GM12878 (cell line): ENCODE results near the gene PASK. TPM values are rescaled to one million over a fixed set of nuclear protein-coding genes. Genes with fewer than 3 reads are reported as not detected.

Experiments
- ATAC-seq: fragments of 200-7000 bp; cut with Tn5 transposase; 3 replicates; pipeline ENCODE4 v1.9.1; 2020; ENCODE audit warnings: mild to moderate bottlenecking, moderate library complexity
- BruUV-seq: library from RNA; stranded (reverse); fragments of 400-500 nt; replicated peaks from 2 replicates; lab custom pipeline; 2021; lab: Mats Ljungman, UMichigan
- CTCF ChIA-PET: fragments of 300-600 bp; sonication (Branson Sonifier 250); formaldehyde crosslinking; extraction: SDS; loops from one replicate; lab custom pipeline; 2021; ENCODE audit warnings: inconsistent platforms; lab: Yijun Ruan, JAX
- POLR2A ChIA-PET: fragments of 350-600 bp; formaldehyde crosslinking; extraction: SDS; loops from one replicate; lab custom pipeline; 2021; ENCODE audit warnings: inconsistent platforms; lab: Charles Lee
- RAD21 ChIA-PET: fragments of 300-600 bp; sonication (Branson Sonifier 250); formaldehyde crosslinking; loops from one replicate; lab custom pipeline; 2023; ENCODE audit warnings: antibody characterized with exemption; ENCODE audit not compliant: unreplicated experiment; lab: Charles Lee
- SMC1A ChIA-PET: fragments of 300-600 bp; sonication (Branson Sonifier 250); formaldehyde crosslinking; loops from one replicate; lab custom pipeline; 2023; ENCODE audit not compliant: unreplicated experiment, uncharacterized antibody; lab: Charles Lee
- DNase-seq: peaks from one replicate; pipeline ENCODE4 v3.0.0-alpha.2; 2011; ENCODE audit warnings: low read depth, low spot score
- FAIRE-seq: peaks from 3 replicates; lab custom pipeline; 2011; peaks lifted over from hg19 to GRCh38; lab: Jason Lieb, UNC
- H2AFZ ChIP-seq: 2 replicates; pipeline ENCODE4 v1.6.0; 2011; ENCODE audit warnings: low read depth, low read length, control low read depth; ENCODE audit not compliant: control insufficient read depth
- H3K27ac ChIP-seq: 2 replicates; pipeline ENCODE4 v1.5.1; 2011; ENCODE audit warnings: control low read depth; ENCODE audit not compliant: control insufficient read depth, insufficient read depth
- H3K27me3 ChIP-seq, 2 experiments: replicated peaks in 1 of 2; 2 replicates each; pipeline versions ENCODE4 v1.6.0 to v1.6.1; 2011; ENCODE audit warnings: low read length in 1 of 2; ENCODE audit not compliant: control insufficient read depth in 2 of 2, insufficient read depth in 2 of 2
- H3K36me3 ChIP-seq, 2 experiments: 2 replicates each; pipeline ENCODE4 v1.5.1; 2011; ENCODE audit warnings: low read length in 1 of 2; ENCODE audit not compliant: control insufficient read depth in 2 of 2, insufficient read depth in 2 of 2
- H3K4me1 ChIP-seq: 2 replicates; pipeline ENCODE4 v1.6.1; 2011; ENCODE audit warnings: mild to moderate bottlenecking, low read length, moderate library complexity, mixed read lengths; ENCODE audit not compliant: control insufficient read depth, insufficient read depth
- H3K4me2 ChIP-seq: 2 replicates; pipeline ENCODE4 v1.6.0; 2011; ENCODE audit warnings: control low read depth; ENCODE audit not compliant: control insufficient read depth, insufficient read depth
- H3K4me3 ChIP-seq: fragments of 200-600 bp; sonication (generic); 2 replicates; pipeline ENCODE4 v1.5.1; 2016
- H3K79me2 ChIP-seq: 2 replicates; pipeline ENCODE4 v1.6.0; 2011; ENCODE audit warnings: low read length; ENCODE audit not compliant: control insufficient read depth, insufficient read depth
- H3K9ac ChIP-seq: 2 replicates; pipeline ENCODE4 v1.8.0; 2011; ENCODE audit warnings: low read length, control low read depth, mixed read lengths; ENCODE audit not compliant: control insufficient read depth, insufficient read depth
- H3K9me3 ChIP-seq: replicated peaks from 3 replicates; pipeline ENCODE4 v1.5.1; 2011; ENCODE audit warnings: mild to moderate bottlenecking, low read length; ENCODE audit not compliant: control insufficient read depth, insufficient read depth
- H4K20me1 ChIP-seq: 2 replicates; pipeline ENCODE4 v1.6.0; 2011; ENCODE audit not compliant: control insufficient read depth, insufficient read depth
- JUNB ChIP-seq: IDR thresholded peaks from 2 replicates; pipeline ENCODE4 v1.6.1; 2016; ENCODE audit warnings: antibody characterized with exemption, mild to moderate bottlenecking
- WGBS: methylation state at CpG from one replicate; pipeline ENCODE4 v1.1.6; 2016; ENCODE audit warnings: low lambda C conversion rate; ENCODE audit not compliant: insufficient replicate concordance, insufficient coverage; ENCODE audit errors: missing lambda C conversion rate; 5-methylcytosine and 5-hydroxymethylcytosine counted together
- in situ Hi-C: fragments of 300-500 bp; cut with MboI; formaldehyde crosslinking; loops from 9 replicates; pipeline ENCODE4 v1.14.3; 2018; ENCODE audit warnings: mixed read lengths
- intact Hi-C: fragments of 100-400 bp; cut with micrococcal nuclease; formaldehyde crosslinking; loops from one replicate; pipeline ENCODE4 v1.14.2; 2022; ENCODE audit not compliant: unreplicated experiment
- polyA plus RNA-seq, 11 experiments: library from polyadenylated mRNA; depleted of rRNA in 4 of 11; unstranded in 6 of 11; stranded (reverse) in 5 of 11; fragments of >200 nt; fragmentation: Nextera tagmentation in 4 of 11; fragmentation: Illumina TruSeq in 1 of 11; extraction: Ambion mirVana in 4 of 11; extraction: Trizol in 1 of 11; gene quantifications; 1 replicate in 1 of 11; 2 replicates in 10 of 11; pipeline versions ENCODE4 v1.2.1 to v1.2.3, GENCODE V29; 2011 to 2016; ENCODE audit warnings: inconsistent platforms in 2 of 11, missing spikeins in 2 of 11, low read depth in 1 of 11
- total RNA-seq, 4 experiments: library from RNA; depleted of rRNA in 3 of 4; stranded (reverse); fragments of >200 nt in 3 of 4; fragmentation: Illumina TruSeq in 1 of 4; extraction: Trizol in 1 of 4; gene quantifications; 2 replicates each; pipeline versions ENCODE4 v1.2.1 to v1.2.3, GENCODE V29; 2013 to 2021
- TF ChIP-seq, protein P1 (sequence below): IDR thresholded peaks from 2 replicates; pipeline ENCODE4 v1.6.1; 2012; ENCODE audit warnings: mild to moderate bottlenecking, low read depth, low read length
- TF ChIP-seq, protein P2 (sequence below): IDR thresholded peaks from 2 replicates; pipeline ENCODE4 v1.6.1; 2011; ENCODE audit warnings: borderline replicate concordance, low read depth, mild to moderate bottlenecking, moderate library complexity, low read length; ENCODE audit not compliant: insufficient read depth, poor library complexity, severe bottlenecking
- TF ChIP-seq, protein P3 (sequence below): fragments of 450-650 bp; IDR thresholded peaks from 2 replicates; pipeline ENCODE4 v1.6.1; 2016; ENCODE audit warnings: mild to moderate bottlenecking
- TF ChIP-seq, protein P4 (sequence below): IDR thresholded peaks from 2 replicates; pipeline ENCODE4 v1.6.1; 2012; ENCODE audit warnings: low read depth, low read length, improper control_type of control experiment

The PASK gene
- total and polyA plus RNA-seq, 10 of the 15 experiments (the other 5 are each of a cell fraction or from before 2014, with no cell fraction given) = 9.6 to 62.2 (median 28.5) TPM

DNA sequence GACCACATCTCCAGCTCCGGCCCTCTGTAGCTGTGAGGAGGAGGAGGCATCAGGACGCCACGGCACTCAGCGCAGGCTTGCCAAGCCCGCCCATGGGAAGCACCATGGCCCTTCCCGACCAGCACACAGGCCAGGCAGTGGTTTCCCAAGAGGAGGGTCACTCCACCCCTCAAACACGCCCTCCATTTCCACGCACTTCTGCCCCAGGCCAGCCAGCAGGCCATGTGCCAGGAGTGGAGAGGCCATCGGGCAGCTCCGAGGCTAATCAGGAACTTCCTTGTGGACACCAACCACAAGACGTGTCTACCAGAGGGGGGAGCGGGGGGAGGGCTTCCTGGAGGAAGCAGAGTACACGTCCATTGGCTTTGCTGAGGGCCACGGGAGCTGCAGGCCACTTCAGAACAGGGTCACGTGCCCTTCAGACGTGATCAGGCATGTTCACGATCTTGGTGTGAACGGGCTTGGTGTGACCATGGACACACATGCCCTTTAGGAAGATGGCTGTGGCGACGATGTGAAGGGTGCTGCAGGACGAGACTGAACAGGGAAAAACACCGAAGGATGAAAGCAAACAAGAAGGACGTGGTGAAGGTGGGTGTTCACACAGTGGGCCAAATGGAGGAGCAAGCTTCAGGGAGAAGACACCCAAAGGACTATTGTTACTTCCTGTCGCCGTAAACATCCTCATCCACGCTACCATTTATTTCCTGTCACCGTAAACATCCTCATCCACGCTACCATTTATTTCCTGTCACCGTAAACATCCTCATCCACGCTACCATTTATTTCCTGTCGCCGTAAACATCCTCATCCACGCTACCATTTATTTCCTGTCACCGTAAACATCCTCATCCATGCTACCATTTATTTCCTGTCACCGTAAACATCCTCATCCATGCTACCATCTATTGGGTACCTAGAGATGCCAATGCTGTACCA, 40.7 kb downstream of the PASK start:
- WGBS = 51% methylated on average over 32 of the region's 35 CpGs
- ChIA-PET POLR2A (interaction anchor here (5.2 kb wide), 1 partner anchor 8 kb away, joined by 54 read pairs; the partner anchor contains the start of gene MTERF4), RAD21 (interaction anchor here (0.8 kb wide), 1 partner anchor 20 kb away, joined by 3 read pairs; no protein-coding TSS in a partner anchor), CTCF (interaction anchor here (1.9 kb wide), 1 partner anchor 30 kb away, joined by 5 read pairs; no protein-coding TSS in a partner anchor), SMC1A (interaction anchor here (0.6 to 1.3 kb wide), 4 partner anchors 11 to 37 kb away, joined by 3 to 5 read pairs (median 4); no protein-coding TSS in a partner anchor)
- no peak for DNase-seq
- intact Hi-C loops (no loop called here), in situ Hi-C loops (no loop called here)
- Histone ChIP-seq H2AFZ (peak overlapping the region; percentile 18; the same call in 1 of the 2 replicates), H3K4me3 (no peak overlapping the region), H3K79me2 (peaks cover 32% of the 10 kb centered on the region), H3K9me3 (no peaks in the 10 kb centered on the region), H3K4me2 (peak overlapping the region; percentile 66), H3K27me3 (no peaks in the 10 kb centered on the region), H3K4me1 (peaks cover 36% of the 10 kb centered on the region), H4K20me1 (no peaks in the 10 kb centered on the region), H3K27ac (peak overlapping the region; percentile 46; the same call in 1 of the 2 replicates), H3K36me3 (peaks cover 4 to 12% of the 10 kb centered on the region in 2 experiments; a peak in 3 of 4 replicates), H3K9ac (no peak overlapping the region)
- no peak for ATAC-seq
- no TSS peak for BruUV-seq
- TF ChIP-seq, protein P1, sequence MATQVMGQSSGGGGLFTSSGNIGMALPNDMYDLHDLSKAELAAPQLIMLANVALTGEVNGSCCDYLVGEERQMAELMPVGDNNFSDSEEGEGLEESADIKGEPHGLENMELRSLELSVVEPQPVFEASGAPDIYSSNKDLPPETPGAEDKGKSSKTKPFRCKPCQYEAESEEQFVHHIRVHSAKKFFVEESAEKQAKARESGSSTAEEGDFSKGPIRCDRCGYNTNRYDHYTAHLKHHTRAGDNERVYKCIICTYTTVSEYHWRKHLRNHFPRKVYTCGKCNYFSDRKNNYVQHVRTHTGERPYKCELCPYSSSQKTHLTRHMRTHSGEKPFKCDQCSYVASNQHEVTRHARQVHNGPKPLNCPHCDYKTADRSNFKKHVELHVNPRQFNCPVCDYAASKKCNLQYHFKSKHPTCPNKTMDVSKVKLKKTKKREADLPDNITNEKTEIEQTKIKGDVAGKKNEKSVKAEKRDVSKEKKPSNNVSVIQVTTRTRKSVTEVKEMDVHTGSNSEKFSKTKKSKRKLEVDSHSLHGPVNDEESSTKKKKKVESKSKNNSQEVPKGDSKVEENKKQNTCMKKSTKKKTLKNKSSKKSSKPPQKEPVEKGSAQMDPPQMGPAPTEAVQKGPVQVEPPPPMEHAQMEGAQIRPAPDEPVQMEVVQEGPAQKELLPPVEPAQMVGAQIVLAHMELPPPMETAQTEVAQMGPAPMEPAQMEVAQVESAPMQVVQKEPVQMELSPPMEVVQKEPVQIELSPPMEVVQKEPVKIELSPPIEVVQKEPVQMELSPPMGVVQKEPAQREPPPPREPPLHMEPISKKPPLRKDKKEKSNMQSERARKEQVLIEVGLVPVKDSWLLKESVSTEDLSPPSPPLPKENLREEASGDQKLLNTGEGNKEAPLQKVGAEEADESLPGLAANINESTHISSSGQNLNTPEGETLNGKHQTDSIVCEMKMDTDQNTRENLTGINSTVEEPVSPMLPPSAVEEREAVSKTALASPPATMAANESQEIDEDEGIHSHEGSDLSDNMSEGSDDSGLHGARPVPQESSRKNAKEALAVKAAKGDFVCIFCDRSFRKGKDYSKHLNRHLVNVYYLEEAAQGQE = no peak
- TF ChIP-seq, protein P2, sequence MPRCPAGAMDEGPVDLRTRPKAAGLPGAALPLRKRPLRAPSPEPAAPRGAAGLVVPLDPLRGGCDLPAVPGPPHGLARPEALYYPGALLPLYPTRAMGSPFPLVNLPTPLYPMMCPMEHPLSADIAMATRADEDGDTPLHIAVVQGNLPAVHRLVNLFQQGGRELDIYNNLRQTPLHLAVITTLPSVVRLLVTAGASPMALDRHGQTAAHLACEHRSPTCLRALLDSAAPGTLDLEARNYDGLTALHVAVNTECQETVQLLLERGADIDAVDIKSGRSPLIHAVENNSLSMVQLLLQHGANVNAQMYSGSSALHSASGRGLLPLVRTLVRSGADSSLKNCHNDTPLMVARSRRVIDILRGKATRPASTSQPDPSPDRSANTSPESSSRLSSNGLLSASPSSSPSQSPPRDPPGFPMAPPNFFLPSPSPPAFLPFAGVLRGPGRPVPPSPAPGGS = no peak
- TF ChIP-seq, protein P3, sequence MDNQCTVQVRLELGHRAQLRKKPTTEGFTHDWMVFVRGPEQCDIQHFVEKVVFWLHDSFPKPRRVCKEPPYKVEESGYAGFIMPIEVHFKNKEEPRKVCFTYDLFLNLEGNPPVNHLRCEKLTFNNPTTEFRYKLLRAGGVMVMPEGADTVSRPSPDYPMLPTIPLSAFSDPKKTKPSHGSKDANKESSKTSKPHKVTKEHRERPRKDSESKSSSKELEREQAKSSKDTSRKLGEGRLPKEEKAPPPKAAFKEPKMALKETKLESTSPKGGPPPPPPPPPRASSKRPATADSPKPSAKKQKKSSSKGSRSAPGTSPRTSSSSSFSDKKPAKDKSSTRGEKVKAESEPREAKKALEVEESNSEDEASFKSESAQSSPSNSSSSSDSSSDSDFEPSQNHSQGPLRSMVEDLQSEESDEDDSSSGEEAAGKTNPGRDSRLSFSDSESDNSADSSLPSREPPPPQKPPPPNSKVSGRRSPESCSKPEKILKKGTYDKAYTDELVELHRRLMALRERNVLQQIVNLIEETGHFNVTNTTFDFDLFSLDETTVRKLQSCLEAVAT = peak; percentile 67; the same call in 1 of the 2 replicates
- TF ChIP-seq, protein P4, sequence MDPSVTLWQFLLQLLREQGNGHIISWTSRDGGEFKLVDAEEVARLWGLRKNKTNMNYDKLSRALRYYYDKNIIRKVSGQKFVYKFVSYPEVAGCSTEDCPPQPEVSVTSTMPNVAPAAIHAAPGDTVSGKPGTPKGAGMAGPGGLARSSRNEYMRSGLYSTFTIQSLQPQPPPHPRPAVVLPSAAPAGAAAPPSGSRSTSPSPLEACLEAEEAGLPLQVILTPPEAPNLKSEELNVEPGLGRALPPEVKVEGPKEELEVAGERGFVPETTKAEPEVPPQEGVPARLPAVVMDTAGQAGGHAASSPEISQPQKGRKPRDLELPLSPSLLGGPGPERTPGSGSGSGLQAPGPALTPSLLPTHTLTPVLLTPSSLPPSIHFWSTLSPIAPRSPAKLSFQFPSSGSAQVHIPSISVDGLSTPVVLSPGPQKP = no peak
- no peak for TF ChIP-seq JUNB
- no peak for FAIRE-seq
